Fibroblast of the aortic adventitia (primary cell): ENCODE results near the gene PIGV. TPM values are rescaled to one million over a fixed set of nuclear protein-coding genes. Genes with fewer than 3 reads are reported as not detected.

Source experiments
- DNase-seq: peaks from one replicate; pipeline ENCODE4 v3.0.0-alpha.2; 2010; ENCODE audit warnings: low read depth
- H3K4me3 ChIP-seq: 2 replicates; pipeline ENCODE4 v1.5.1; 2011; ENCODE audit warnings: low read depth, mild to moderate bottlenecking, control low read depth, low read length, moderate library complexity
- total RNA-seq: library from RNA; depleted of rRNA; stranded (reverse); fragments of >200 nt; gene quantifications from 2 replicates; pipeline ENCODE4 v1.2.3, GENCODE V29; 2012; ENCODE audit warnings: low replicate concordance
- TF ChIP-seq, protein P1 (sequence below): IDR thresholded peaks from 2 replicates; pipeline ENCODE4 v1.5.1; 2011; ENCODE audit warnings: mild to moderate bottlenecking, low read length, control low read depth, inconsistent platforms; ENCODE audit not compliant: insufficient read depth

Gene PIGV
- total RNA-seq, 1 donor: 18.1 TPM

DNA sequence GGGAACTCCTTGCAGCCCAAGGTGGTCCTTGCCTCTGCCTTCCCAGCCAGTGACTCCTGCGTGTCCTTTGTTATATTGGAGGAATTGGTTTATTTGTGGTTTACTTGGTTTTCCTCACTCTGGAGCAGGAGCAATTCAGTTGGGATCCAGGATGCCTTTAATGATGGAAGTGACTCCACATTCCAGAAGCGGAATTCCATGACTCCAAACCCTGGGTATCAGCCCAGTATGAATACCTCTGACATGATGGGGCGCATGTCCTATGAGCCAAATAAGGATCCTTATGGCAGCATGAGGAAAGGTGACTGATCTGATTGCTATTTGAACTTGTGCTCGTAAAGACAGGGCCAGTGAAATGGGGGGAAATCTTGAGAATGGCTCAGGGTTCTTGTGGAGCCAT is 15.1 kb upstream of the PIGV start:
- no peak overlapping the region for H3K4me3 ChIP-seq

DNA sequence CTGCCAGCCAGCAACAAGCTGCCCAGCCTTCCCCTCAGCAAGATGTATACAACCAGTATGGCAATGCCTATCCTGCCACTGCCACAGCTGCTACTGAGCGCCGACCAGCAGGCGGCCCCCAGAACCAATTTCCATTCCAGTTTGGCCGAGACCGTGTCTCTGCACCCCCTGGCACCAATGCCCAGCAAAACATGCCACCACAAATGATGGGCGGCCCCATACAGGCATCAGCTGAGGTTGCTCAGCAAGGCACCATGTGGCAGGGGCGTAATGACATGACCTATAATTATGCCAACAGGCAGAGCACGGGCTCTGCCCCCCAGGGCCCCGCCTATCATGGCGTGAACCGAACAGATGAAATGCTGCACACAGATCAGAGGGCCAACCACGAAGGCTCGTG is 13.3 kb upstream of the PIGV start:
- no peak for DNase-seq
- TF ChIP-seq, protein P1, sequence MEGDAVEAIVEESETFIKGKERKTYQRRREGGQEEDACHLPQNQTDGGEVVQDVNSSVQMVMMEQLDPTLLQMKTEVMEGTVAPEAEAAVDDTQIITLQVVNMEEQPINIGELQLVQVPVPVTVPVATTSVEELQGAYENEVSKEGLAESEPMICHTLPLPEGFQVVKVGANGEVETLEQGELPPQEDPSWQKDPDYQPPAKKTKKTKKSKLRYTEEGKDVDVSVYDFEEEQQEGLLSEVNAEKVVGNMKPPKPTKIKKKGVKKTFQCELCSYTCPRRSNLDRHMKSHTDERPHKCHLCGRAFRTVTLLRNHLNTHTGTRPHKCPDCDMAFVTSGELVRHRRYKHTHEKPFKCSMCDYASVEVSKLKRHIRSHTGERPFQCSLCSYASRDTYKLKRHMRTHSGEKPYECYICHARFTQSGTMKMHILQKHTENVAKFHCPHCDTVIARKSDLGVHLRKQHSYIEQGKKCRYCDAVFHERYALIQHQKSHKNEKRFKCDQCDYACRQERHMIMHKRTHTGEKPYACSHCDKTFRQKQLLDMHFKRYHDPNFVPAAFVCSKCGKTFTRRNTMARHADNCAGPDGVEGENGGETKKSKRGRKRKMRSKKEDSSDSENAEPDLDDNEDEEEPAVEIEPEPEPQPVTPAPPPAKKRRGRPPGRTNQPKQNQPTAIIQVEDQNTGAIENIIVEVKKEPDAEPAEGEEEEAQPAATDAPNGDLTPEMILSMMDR: no peak
- H3K4me3 ChIP-seq: no peak overlapping the region

More for the DNA sequence above, 15.1 kb upstream of the PIGV start:
- TF ChIP-seq, protein P1: no peak
- DNase-seq: peak; percentile 99

DNA sequence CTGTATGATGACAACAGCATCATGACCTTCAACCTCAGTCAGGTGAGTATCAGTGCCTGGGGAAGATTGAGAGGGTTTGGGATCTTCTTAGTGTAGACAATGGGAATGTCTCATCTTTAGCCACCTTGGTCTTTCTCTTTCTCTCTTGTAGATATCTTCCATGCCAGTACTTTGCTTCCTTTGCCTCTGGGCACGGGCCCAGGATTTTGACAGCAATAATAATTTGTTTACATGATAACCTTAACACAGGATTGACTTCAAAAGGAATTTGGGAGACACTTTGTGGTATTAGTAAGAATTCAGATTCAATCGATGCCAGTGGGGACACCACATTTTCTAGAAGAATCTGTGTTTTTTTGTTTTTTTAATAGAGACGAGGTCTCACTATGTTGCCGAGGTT is 12.1 kb upstream of the PIGV start:
- no peak overlapping the region for H3K4me3 ChIP-seq
- TF ChIP-seq, protein P1: no peak
- no peak for DNase-seq

DNA sequence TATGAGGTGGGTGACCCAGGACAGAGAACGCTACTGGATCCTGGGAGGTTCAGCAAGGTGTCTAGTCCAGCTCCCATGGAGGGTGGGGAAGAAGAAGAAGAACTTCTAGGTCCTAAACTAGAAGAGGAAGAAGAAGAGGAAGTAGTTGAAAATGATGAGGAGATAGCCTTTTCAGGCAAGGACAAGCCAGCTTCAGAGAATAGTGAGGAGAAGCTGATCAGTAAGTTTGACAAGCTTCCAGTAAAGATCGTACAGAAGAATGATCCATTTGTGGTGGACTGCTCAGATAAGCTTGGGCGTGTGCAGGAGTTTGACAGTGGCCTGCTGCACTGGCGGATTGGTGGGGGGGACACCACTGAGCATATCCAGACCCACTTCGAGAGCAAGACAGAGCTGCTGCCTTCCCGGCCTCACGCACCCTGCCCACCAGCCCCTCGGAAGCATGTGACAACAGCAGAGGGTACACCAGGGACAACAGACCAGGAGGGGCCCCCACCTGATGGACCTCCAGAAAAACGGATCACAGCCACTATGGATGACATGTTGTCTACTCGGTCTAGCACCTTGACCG is 8.6 kb upstream of the PIGV start:
- DNase-seq: no peak
- TF ChIP-seq, protein P1: no peak
- no peak overlapping the region for H3K4me3 ChIP-seq

DNA sequence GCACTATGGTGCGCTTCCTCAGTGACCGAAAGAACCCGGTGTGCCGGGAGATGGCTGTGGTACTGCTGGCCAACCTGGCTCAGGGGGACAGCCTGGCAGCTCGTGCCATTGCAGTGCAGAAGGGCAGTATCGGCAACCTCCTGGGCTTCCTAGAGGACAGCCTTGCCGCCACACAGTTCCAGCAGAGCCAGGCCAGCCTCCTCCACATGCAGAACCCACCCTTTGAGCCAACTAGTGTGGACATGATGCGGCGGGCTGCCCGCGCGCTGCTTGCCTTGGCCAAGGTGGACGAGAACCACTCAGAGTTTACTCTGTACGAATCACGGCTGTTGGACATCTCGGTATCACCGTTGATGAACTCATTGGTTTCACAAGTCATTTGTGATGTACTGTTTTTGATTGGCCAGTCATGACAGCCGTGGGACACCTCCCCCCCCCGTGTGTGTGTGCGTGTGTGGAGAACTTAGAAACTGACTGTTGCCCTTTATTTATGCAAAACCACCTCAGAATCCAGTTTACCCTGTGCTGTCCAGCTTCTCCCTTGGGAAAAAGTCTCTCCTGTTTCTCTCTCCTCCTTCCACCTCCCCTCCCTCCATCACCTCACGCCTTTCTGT is 7.3 kb upstream of the PIGV start:
- no peak for DNase-seq
- TF ChIP-seq, protein P1: no peak
- H3K4me3 ChIP-seq: no peak overlapping the region

DNA sequence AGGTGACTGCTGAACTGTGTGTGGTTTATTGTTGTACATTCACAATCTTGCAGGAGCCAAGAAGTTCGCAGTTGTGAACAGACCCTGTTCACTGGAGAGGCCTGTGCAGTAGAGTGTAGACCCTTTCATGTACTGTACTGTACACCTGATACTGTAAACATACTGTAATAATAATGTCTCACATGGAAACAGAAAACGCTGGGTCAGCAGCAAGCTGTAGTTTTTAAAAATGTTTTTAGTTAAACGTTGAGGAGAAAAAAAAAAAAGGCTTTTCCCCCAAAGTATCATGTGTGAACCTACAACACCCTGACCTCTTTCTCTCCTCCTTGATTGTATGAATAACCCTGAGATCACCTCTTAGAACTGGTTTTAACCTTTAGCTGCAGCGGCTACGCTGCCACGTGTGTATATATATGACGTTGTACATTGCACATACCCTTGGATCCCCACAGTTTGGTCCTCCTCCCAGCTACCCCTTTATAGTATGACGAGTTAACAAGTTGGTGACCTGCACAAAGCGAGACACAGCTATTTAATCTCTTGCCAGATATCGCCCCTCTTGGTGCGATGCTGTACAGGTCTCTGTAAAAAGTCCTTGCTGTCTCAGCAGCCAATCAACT is 6.4 kb upstream of the PIGV start:
- DNase-seq: no peak
- no peak overlapping the region for H3K4me3 ChIP-seq
- TF ChIP-seq, protein P1: no peak
